Heart left ventricle (tissue), 13 donors: ENCODE data around the gene NFE2L3.

Experiments used
- CTCF ChIP-seq, 12 donors: fragments of 200-600 bp; sonication (generic) in 4 of 12; IDR thresholded peaks; one replicate each; pipeline versions ENCODE4 v1.5.0 to v1.8.0; 2018 to 2022; ENCODE audit warnings: antibody characterized with exemption in 12 of 12, mild to moderate bottlenecking in 5 of 12
- POLR2A ChIP-seq, 2 donors: fragments of 450-650 bp; IDR thresholded peaks; one replicate each; pipeline ENCODE4 v1.6.1; 2017; ENCODE audit warnings: antibody characterized with exemption in 2 of 2, mild to moderate bottlenecking in 2 of 2, moderate library complexity in 2 of 2
- donor health status: ischemic (EF 13 %, LVEDD 7.1; RV severe dilation, severe dysfunction).
- donor health status: DM: no; HTN: yes; CAD: no.
- donor health status: DM: no; HTN: no; CAD: no.
- donor health status: ischemic (EF 25% LVEDD 6.9; RV normal size, moderate dysfunction).
- donor health status: ischemic (EF 25% LVEDD 5.7; RV mildly dilated, moderate dysfunction).
- donor health status: ischemic (EF 35%, LVEDD 5.7; RV mildly dilated, moderate dysfunction).
- donor health status: nonischemic (EF 11% LVEDD 7.7; RV severe dilation, severe dysfunction).
- donor health status: DM: yes; HTN: yes; CAD: no.
- donor health status: PGD.
- donor health status: ischemic (EF 29% LVEDD 5.4; RV normal size, mild dysfunction).
- donor health status: nonischemic (EF 23%, LVEDD 6.1; RV moderate dilation, normal function).

- no peak for TF ChIP-seq POLR2A (IDR thresholded peaks at IDR 0.05)
- TF ChIP-seq CTCF (IDR thresholded peaks at IDR 0.05), result no peak
Measured at GRCh38 chr7:26179826-26180497, 28.0 kb downstream of the NFE2L3 start.
